IMR-90 (cell line): ENCODE data around the gene ST3GAL3. TPM values are rescaled to one million over a fixed set of nuclear protein-coding genes. Genes with fewer than 3 reads are reported as not detected.

Source experiments
- ATAC-seq: fragments of 200-7000 bp; cut with Tn5 transposase; 2 replicates; pipeline ENCODE4 v1.9.1; 2020; ENCODE audit warnings: low read depth, mild to moderate bottlenecking, moderate library complexity
- BruUV-seq: library from RNA; stranded (reverse); fragments of 400-500 nt; replicated peaks from 2 replicates; lab custom pipeline; 2021; lab: Mats Ljungman, UMichigan
- CTCF ChIA-PET: fragments of 300-600 bp; formaldehyde crosslinking; extraction: SDS; loops from one replicate; lab custom pipeline; 2021; ENCODE audit warnings: antibody characterized with exemption; lab: Yijun Ruan, JAX
- POLR2A ChIA-PET: fragments of 300-600 bp; sonication (Branson Sonifier 250); formaldehyde crosslinking; loops from one replicate; lab custom pipeline; 2022; ENCODE audit warnings: antibody characterized with exemption; ENCODE audit not compliant: unreplicated experiment; lab: Charles Lee
- DNase-seq: peaks from one replicate; pipeline ENCODE4 v3.0.0; 2013
- H2AFZ ChIP-seq: replicated peaks from 2 replicates; pipeline ENCODE3; 2013; ENCODE audit warnings: low read length, mild to moderate bottlenecking; ENCODE audit not compliant: poor library complexity
- H2AK5ac ChIP-seq: 2 replicates; pipeline ENCODE4 v1.6.1; 2013; ENCODE audit warnings: low read depth, low read length, inconsistent platforms
- H2AK9ac ChIP-seq: replicated peaks from 2 replicates; pipeline ENCODE3; 2013; ENCODE audit warnings: mild to moderate bottlenecking, low read depth, low read length, moderate library complexity; ENCODE audit not compliant: poor library complexity
- H2BK120ac ChIP-seq: 2 replicates; pipeline ENCODE4 v1.6.1; 2013; ENCODE audit warnings: low read depth, low read length, inconsistent platforms
- H2BK15ac ChIP-seq: 3 replicates; pipeline ENCODE4 v1.6.1; 2013; ENCODE audit warnings: low read depth, low read length, inconsistent platforms
- H2BK20ac ChIP-seq: 2 replicates; pipeline ENCODE4 v1.6.1; 2013; ENCODE audit warnings: low read depth, mild to moderate bottlenecking, inconsistent platforms, low read length, moderate library complexity
- H2BK5ac ChIP-seq: 2 replicates; pipeline ENCODE4 v1.6.1; 2013; ENCODE audit warnings: mild to moderate bottlenecking, low read depth, low read length, inconsistent platforms; ENCODE audit not compliant: poor library complexity, severe bottlenecking
- H3K14ac ChIP-seq: replicated peaks from 2 replicates; pipeline ENCODE4 v1.6.1; 2013; ENCODE audit warnings: low read depth, low read length, inconsistent platforms
- H3K18ac ChIP-seq: 2 replicates; pipeline ENCODE4 v1.6.1; 2013; ENCODE audit warnings: low read depth, low read length, control low read depth
- H3K23ac ChIP-seq: 2 replicates; pipeline ENCODE4 v1.6.1; 2013; ENCODE audit warnings: low read depth, low read length, inconsistent platforms
- H3K27ac ChIP-seq: 2 replicates; pipeline ENCODE4 v1.5.1; 2013; ENCODE audit warnings: mild to moderate bottlenecking, control low read depth, low read length; ENCODE audit not compliant: insufficient read depth
- H3K27me3 ChIP-seq: 2 replicates; pipeline ENCODE4 v1.6.1; 2013; ENCODE audit warnings: low read length; ENCODE audit not compliant: control insufficient read depth, insufficient read depth
- H3K36me3 ChIP-seq: 2 replicates; pipeline ENCODE4 v1.6.1; 2013; ENCODE audit warnings: low read length, mixed read lengths; ENCODE audit not compliant: control insufficient read depth, insufficient read depth
- H3K4ac ChIP-seq: 2 replicates; pipeline ENCODE4 v1.6.1; 2013; ENCODE audit warnings: low read depth, low read length, inconsistent platforms
- H3K4me1 ChIP-seq: 2 replicates; pipeline ENCODE4 v1.6.1; 2013; ENCODE audit warnings: low read length, mixed read lengths; ENCODE audit not compliant: control insufficient read depth, insufficient read depth
- H3K4me2 ChIP-seq: 2 replicates; pipeline ENCODE4 v1.6.1; 2013; ENCODE audit warnings: low read depth, mild to moderate bottlenecking, control low read depth, low read length, moderate library complexity
- H3K4me3 ChIP-seq: 2 replicates; pipeline ENCODE4 v1.5.1; 2013; ENCODE audit warnings: low read depth, mild to moderate bottlenecking, control low read depth, low read length, moderate library complexity; ENCODE audit not compliant: insufficient read depth
- H3K56ac ChIP-seq: 2 replicates; pipeline ENCODE4 v1.6.1; 2013; ENCODE audit warnings: low read length, inconsistent platforms; ENCODE audit not compliant: insufficient read depth; ENCODE audit errors: extremely low read depth
- H3K79me1 ChIP-seq, 2 experiments: 2 replicates each; pipeline ENCODE4 v1.6.1; 2013; ENCODE audit warnings: low read length in 2 of 2, inconsistent platforms in 1 of 2, low read depth in 1 of 2
- H3K9ac ChIP-seq: 2 replicates; pipeline ENCODE4 v1.6.1; 2013; ENCODE audit warnings: low read depth, low read length, control low read depth
- H3K9me1 ChIP-seq: 2 replicates; pipeline ENCODE4 v1.6.1; 2013; ENCODE audit warnings: low read length, inconsistent platforms; ENCODE audit not compliant: insufficient read depth
- H3K9me3 ChIP-seq: 2 replicates; pipeline ENCODE4 v1.6.1; 2013; ENCODE audit warnings: low read length; ENCODE audit not compliant: control insufficient read depth, insufficient read depth
- H4K20me1 ChIP-seq: 2 replicates; pipeline ENCODE4 v1.6.1; 2013; ENCODE audit warnings: low read length, inconsistent platforms; ENCODE audit not compliant: insufficient read depth
- H4K5ac ChIP-seq: 2 replicates; pipeline ENCODE4 v1.6.1; 2013; ENCODE audit warnings: mild to moderate bottlenecking, low read depth, low read length, control low read depth
- H4K8ac ChIP-seq, 2 experiments: 2 replicates each; pipeline ENCODE4 v1.6.1; 2013; ENCODE audit warnings: low read depth in 2 of 2, low read length in 2 of 2, control low read depth in 1 of 2, inconsistent platforms in 1 of 2
- H4K91ac ChIP-seq: 2 replicates; pipeline ENCODE4 v1.6.1; 2013; ENCODE audit warnings: low read depth, low read length, inconsistent platforms; ENCODE audit not compliant: insufficient read depth
- CEBPB ChIP-seq: IDR thresholded peaks from 2 replicates; pipeline ENCODE4 v1.6.1; 2012; ENCODE audit warnings: low read depth, low read length, improper control_type of control experiment
- WGBS, 2 experiments: methylation state at CpG; one replicate each; pipeline versions ENCODE4 v1.1.5 to v1.1.7; 2013; ENCODE audit warnings: missing lambda C conversion rate in 2 of 2; ENCODE audit not compliant: insufficient read length in 1 of 2; ENCODE audit errors: extremely low coverage in 2 of 2; 5-methylcytosine and 5-hydroxymethylcytosine counted together
- dilution Hi-C: fragments of 300-500 bp; cut with HindIII; formaldehyde crosslinking; loops from one replicate; pipeline ENCODE4 v1.14.3; 2018; ENCODE audit warnings: low sequenced_read_pairs; ENCODE audit not compliant: unreplicated experiment
- in situ Hi-C: fragments of 300-500 bp; cut with MboI; formaldehyde crosslinking; loops from 3 replicates; pipeline ENCODE4 v1.14.3; 2019; ENCODE audit warnings: low sequenced_read_pairs, inconsistent platforms, mixed read lengths
- intact Hi-C: fragments of 100-400 bp; cut with micrococcal nuclease; formaldehyde crosslinking; loops from 2 replicates; pipeline ENCODE4 v1.10.0; 2022
- polyA plus RNA-seq, 3 experiments: library from polyadenylated mRNA; depleted of rRNA; stranded (reverse); fragments of >200 nt; gene quantifications; 2 replicates each; pipeline ENCODE4 v1.2.3, GENCODE V29; 2012; ENCODE audit warnings: low replicate concordance in 1 of 3
- total RNA-seq: library from RNA; depleted of rRNA; stranded (reverse); fragments of >200 nt; gene quantifications from 2 replicates; pipeline ENCODE4 v1.2.3, GENCODE V29; 2012
- TF ChIP-seq, protein P1 (sequence below): fragments of 150-350 bp; IDR thresholded peaks from 2 replicates; pipeline ENCODE4 v1.6.1; 2016; ENCODE audit warnings: low read depth, mild to moderate bottlenecking, low read length, moderate library complexity, borderline replicate concordance

Gene ST3GAL3
- total and polyA plus RNA-seq, 2 of the 4 experiments (the other 2 are of a cell fraction), result 12.0 to 14.8 TPM

DNA sequence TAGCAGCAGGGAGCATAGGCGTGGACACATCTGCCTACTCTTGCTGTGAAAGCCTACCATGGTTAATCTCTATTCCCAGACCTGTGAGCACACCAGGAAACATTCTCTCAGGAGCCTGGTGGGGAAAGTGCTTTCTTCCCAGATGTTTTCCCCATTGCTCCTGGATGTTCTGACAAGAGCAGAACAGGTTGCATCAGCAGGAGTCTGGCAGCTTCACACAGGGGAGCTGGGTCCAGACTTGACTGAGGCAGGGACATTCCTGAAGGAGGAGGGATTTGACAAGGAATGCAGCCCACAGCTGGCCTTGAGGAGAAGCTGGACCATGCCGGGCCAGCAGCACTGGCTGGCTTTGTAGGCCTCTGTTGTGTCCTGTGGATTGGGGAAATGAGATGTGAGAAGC lies 205.3 kb downstream of the ST3GAL3 start:
- H2BK5ac ChIP-seq, result no peak overlapping the region
- peak overlapping the region; percentile 14 for H2AK9ac ChIP-seq
- H2AFZ ChIP-seq, result peak overlapping the region; percentile 50
- H3K9me1 ChIP-seq, result peaks cover 5% of the 10 kb centered on the region; the same call in 1 of the 2 replicates
- DNase-seq, result peak; percentile 74
- H3K27ac ChIP-seq, result no peak overlapping the region
- peak overlapping the region; percentile 63 for H2BK120ac ChIP-seq
- H3K4me3 ChIP-seq, result no peak overlapping the region
- no CpG with 5 or more reads among the region's 2 CpGs for WGBS, 2 experiments
- no TSS peak for BruUV-seq
- no peak overlapping the region for H3K9ac ChIP-seq
- peak overlapping the region; percentile 24; the same call in 1 of the 2 replicates for H2AK5ac ChIP-seq
- intact Hi-C loops (no loop called here), dilution Hi-C loops (no loop called here), in situ Hi-C loops (no loop called here)
- H3K14ac ChIP-seq, result peak overlapping the region; percentile 26; the same call in 1 of the 2 replicates
- H3K27me3 ChIP-seq, result no peaks in the 10 kb centered on the region
- H3K79me1 ChIP-seq, result no peaks in the 10 kb centered on the region
- no peaks in the 10 kb centered on the region for H3K9me3 ChIP-seq
- H3K4ac ChIP-seq, result peak overlapping the region; percentile 23
- H3K23ac ChIP-seq, result no peak overlapping the region
- H4K8ac ChIP-seq, result peak overlapping the region in 1 of 2 experiments; percentile 33; a peak in 1 of 4 replicates
- H3K18ac ChIP-seq, result no peak overlapping the region
- H4K5ac ChIP-seq, result no peak overlapping the region
- H3K36me3 ChIP-seq, result no peaks in the 10 kb centered on the region
- ChIA-PET CTCF (interaction anchor here (2.3 to 2.4 kb wide), 2 partner anchors 22 to 149 kb away, joined by 7 to 8 read pairs; no protein-coding TSS in a partner anchor), POLR2A (no interaction called here)
- TF ChIP-seq, protein P1, sequence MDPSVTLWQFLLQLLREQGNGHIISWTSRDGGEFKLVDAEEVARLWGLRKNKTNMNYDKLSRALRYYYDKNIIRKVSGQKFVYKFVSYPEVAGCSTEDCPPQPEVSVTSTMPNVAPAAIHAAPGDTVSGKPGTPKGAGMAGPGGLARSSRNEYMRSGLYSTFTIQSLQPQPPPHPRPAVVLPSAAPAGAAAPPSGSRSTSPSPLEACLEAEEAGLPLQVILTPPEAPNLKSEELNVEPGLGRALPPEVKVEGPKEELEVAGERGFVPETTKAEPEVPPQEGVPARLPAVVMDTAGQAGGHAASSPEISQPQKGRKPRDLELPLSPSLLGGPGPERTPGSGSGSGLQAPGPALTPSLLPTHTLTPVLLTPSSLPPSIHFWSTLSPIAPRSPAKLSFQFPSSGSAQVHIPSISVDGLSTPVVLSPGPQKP, result no peak
- peak; percentile 27; the same call in 1 of the 2 replicates for TF ChIP-seq CEBPB
- H4K20me1 ChIP-seq, result no peaks in the 10 kb centered on the region
- H3K4me2 ChIP-seq, result no peak overlapping the region
- peak overlapping the region; percentile 54 for H2BK20ac ChIP-seq
- no peak overlapping the region; the same call in 2 of the 3 replicates for H2BK15ac ChIP-seq
- ATAC-seq, result peak; percentile 96
- peaks cover 9% of the 10 kb centered on the region; the same call in 1 of the 2 replicates for H3K4me1 ChIP-seq
- no peak overlapping the region for H3K56ac ChIP-seq
- H4K91ac ChIP-seq, result peak overlapping the region; percentile 41; the same call in 1 of the 2 replicates
